GM06990 (cell line): ENCODE data around the gene FXN.

Experiments
- DNase-seq: peaks from one replicate; pipeline ENCODE4 v3.0.0-alpha.2; 2011; ENCODE audit not compliant: insufficient read length; ENCODE audit errors: extremely low read depth
- H3K27me3 ChIP-seq: replicated peaks from 2 replicates; pipeline ENCODE4 v1.6.0; 2011; ENCODE audit warnings: low read length; ENCODE audit not compliant: control insufficient read depth, insufficient read depth
- H3K36me3 ChIP-seq: 2 replicates; pipeline ENCODE4 v1.5.1; 2011; ENCODE audit warnings: low read length; ENCODE audit not compliant: control insufficient read depth, insufficient read depth
- H3K4me3 ChIP-seq: replicated peaks from 2 replicates; pipeline ENCODE4 v1.5.1; 2011; ENCODE audit warnings: low read depth, mild to moderate bottlenecking, control low read depth, low read length
- CTCF ChIP-seq: IDR thresholded peaks from 2 replicates; pipeline ENCODE4 v1.5.1; 2011; ENCODE audit warnings: low read length, control low read depth, mild to moderate bottlenecking, inconsistent platforms; ENCODE audit not compliant: insufficient read depth, poor library complexity, severe bottlenecking

FXN gene

GRCh38 chr9:68998385-68998784 lies 37.2 kb upstream of the FXN start:
- H3K27me3 ChIP-seq = no peaks in the 10 kb centered on the region
- DNase-seq = no peak
- H3K4me3 ChIP-seq = no peak overlapping the region
- TF ChIP-seq CTCF = no peak
- H3K36me3 ChIP-seq = no peaks in the 10 kb centered on the region; the same call in 1 of the 2 replicates

GRCh38 chr9:68998812-68999211 lies 36.7 kb upstream of the FXN start:
- H3K36me3 ChIP-seq = no peaks in the 10 kb centered on the region; the same call in 1 of the 2 replicates
- no peak for TF ChIP-seq CTCF
- DNase-seq = no peak
- no peak overlapping the region for H3K4me3 ChIP-seq
- H3K27me3 ChIP-seq = no peaks in the 10 kb centered on the region

- Histone ChIP-seq H3K27me3 (no peaks in the 10 kb centered on the region), H3K4me3 (no peak overlapping the region), H3K36me3 (no peaks in the 10 kb centered on the region; the same call in 1 of the 2 replicates)
- peak; percentile 76 for TF ChIP-seq CTCF
- no peak for DNase-seq
These were observed 36.0 kb upstream of the FXN start for GRCh38 chr9:68999393-69000105.

GRCh38 chr9:69001921-69002320 lies 33.6 kb upstream of the FXN start:
- Histone ChIP-seq H3K4me3 (no peak overlapping the region), H3K27me3 (no peaks in the 10 kb centered on the region), H3K36me3 (no peaks in the 10 kb centered on the region; the same call in 1 of the 2 replicates)
- DNase-seq = no peak
- no peak for TF ChIP-seq CTCF

GRCh38 chr9:69003051-69003450 lies 32.5 kb upstream of the FXN start:
- Histone ChIP-seq H3K36me3 (no peaks in the 10 kb centered on the region; the same call in 1 of the 2 replicates), H3K27me3 (no peaks in the 10 kb centered on the region), H3K4me3 (no peak overlapping the region)
- no peak for TF ChIP-seq CTCF
- DNase-seq = no peak

- TF ChIP-seq CTCF = no peak
- Histone ChIP-seq H3K4me3 (no peak overlapping the region), H3K27me3 (no peaks in the 10 kb centered on the region), H3K36me3 (no peaks in the 10 kb centered on the region; the same call in 1 of the 2 replicates)
- DNase-seq = no peak
These were observed 30.7 kb upstream of the FXN start for GRCh38 chr9:69004836-69005235.
